ENCODE results near the gene GSE1. TPM values are rescaled to one million over a fixed set of nuclear protein-coding genes. Genes with fewer than 3 reads are reported as not detected.

GSE1 gene
- total and polyA plus RNA-seq, 8 donors: 84.8 to 148 (median 112) TPM

DNA sequence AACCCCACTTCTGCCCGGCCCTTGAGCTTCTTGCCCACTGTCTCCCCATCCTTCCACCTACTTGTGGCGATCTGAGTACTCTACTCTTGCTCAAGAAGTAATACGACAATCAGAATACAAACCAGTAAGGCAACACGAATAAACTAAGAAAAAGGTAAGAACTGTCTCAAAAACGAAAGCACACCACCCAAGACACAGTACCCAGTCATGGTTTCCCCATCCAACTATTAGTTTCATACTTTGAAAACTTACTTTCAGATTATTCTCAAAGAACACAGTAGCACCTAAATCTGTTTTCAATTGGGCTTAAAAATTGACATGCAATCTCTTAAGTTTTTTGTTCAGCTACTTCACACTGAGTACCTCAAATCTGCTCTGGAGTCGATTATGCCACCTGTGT lies 61.7 kb downstream of the GSE1 start:
- H3K27ac ChIP-seq: no peak overlapping the region
- no peak overlapping the region for H3K4me3 ChIP-seq
- no peaks in the 10 kb centered on the region for H3K9me3 ChIP-seq
- no peak for TF ChIP-seq CTCF (IDR thresholded peaks at IDR 0.05)
- no peaks in the 10 kb centered on the region for H3K27me3 ChIP-seq
- peaks cover 0 to 83% of the 10 kb centered on the region in 2 donors for H3K36me3 ChIP-seq
- peak; percentile 2 for ATAC-seq
- no peak for DNase-seq
- H3K4me1 ChIP-seq: peaks cover 7 to 15% of the 10 kb centered on the region in 2 donors
- intact Hi-C loops (cut with DNase I): no loop called here

DNA sequence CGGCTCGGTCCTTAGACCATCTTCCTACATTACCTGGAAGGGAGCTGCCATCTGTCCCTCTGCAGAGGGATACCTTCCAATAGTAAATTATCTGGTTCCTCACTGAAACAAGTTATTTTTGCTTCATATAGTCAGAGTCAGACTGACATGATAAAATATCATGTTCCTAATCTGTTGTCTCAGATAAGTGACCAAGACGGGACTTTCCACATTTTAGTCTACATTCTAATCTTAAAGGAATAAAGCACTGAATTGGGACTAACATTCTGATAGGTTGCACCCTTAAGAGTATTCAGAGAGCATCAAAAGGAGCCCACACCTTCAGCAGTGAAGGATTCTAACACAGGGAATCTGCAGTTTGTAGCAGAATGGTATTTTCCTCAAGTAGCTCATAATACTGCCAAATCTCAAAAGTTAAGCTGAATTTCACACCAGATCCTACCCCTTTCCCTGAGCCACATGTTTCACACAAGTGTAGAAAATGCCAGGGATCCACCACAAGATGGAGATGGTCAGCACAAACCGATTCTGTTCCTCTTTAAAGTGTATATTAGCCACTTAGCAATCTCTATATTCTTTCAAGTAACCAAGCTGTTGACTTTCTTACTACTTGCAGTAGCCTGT lies 62.2 kb downstream of the GSE1 start:
- DNase-seq (no peak), ATAC-seq (no peak)
- Histone ChIP-seq H3K4me3 (no peak overlapping the region), H3K9me3 (no peaks in the 10 kb centered on the region), H3K4me1 (peaks cover 7 to 15% of the 10 kb centered on the region in 2 donors), H3K36me3 (peaks cover 0 to 78% of the 10 kb centered on the region in 2 donors), H3K27ac (no peak overlapping the region), H3K27me3 (no peaks in the 10 kb centered on the region)
- intact Hi-C loops (cut with DNase I): no loop called here
- peak in 1 of 2 donors; percentile 26 for TF ChIP-seq CTCF (IDR thresholded peaks at IDR 0.05)

- H3K9me3 ChIP-seq: no peaks in the 10 kb centered on the region
- intact Hi-C loops (cut with DNase I): no loop called here
- H3K27me3 ChIP-seq: no peaks in the 10 kb centered on the region
- peaks cover 7 to 15% of the 10 kb centered on the region in 2 donors for H3K4me1 ChIP-seq
- DNase-seq (no peak), ATAC-seq (no peak)
- no peak overlapping the region for H3K27ac ChIP-seq
- H3K36me3 ChIP-seq: peaks cover 0 to 77% of the 10 kb centered on the region in 2 donors
- TF ChIP-seq CTCF (IDR thresholded peaks at IDR 0.05): no peak
- H3K4me3 ChIP-seq: no peak overlapping the region
Observed at GRCh38 chr16:85676466-85676865, 63.3 kb downstream of the GSE1 start.

DNA sequence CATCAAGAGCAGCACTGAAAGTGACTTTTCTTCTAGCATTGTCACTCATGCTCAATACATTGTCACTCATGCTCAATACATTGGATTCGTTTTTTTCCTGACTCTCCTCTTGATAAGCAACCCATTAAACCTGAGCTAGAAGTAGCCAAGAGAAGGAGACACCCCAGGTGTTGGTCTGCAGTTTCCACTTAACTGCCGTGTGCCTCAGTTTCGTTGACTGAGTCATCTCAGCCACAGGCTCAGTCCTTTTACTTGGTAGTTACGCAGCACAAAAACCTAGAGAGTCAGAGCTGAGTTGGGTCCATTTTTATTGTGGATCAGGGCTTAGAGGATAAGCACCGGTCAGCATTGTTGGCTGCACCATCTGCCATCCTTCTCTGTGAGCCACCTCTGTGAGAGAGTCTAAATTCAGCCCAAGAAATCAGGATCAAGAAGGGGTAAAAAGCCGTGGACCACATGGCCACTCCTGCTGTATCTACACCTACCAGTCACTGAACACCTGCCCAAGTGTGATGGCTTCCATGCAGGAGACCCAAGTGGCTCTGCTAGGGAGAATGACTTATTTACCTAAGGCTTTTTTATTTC lies 64.4 kb downstream of the GSE1 start:
- Histone ChIP-seq H3K9me3 (no peaks in the 10 kb centered on the region), H3K4me3 (no peak overlapping the region), H3K4me1 (peaks cover 7 to 15% of the 10 kb centered on the region in 2 donors), H3K27me3 (no peaks in the 10 kb centered on the region), H3K36me3 (peaks cover 0 to 67% of the 10 kb centered on the region in 2 donors), H3K27ac (no peak overlapping the region)
- TF ChIP-seq CTCF (IDR thresholded peaks at IDR 0.05): no peak
- DNase-seq: no peak
- no peak for ATAC-seq
- intact Hi-C loops (cut with DNase I): no loop called here

DNA sequence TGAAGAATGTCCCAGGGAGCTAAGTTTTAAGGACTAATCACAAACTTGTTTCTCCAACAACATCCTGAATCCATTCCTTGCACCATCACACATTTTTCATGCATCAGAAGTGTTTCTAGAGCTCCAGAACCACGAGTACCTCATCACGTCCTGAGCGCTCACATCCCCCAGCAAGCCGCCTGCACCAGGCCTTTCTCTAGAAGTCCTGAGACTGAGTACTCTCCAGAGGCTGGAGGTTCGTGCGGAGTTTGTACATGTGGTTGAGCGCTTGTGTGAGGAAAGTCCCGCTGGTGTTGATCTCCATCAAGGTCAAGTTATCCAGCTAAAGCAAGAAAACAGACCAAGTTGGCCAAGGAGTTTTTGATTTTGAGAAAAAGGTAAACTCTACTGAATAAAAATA lies 64.9 kb downstream of the GSE1 start:
- H3K4me1 ChIP-seq: peaks cover 7 to 15% of the 10 kb centered on the region in 2 donors
- no peak for DNase-seq
- H3K36me3 ChIP-seq: peaks cover 0 to 62% of the 10 kb centered on the region in 2 donors
- H3K27me3 ChIP-seq: no peaks in the 10 kb centered on the region
- H3K4me3 ChIP-seq: no peak overlapping the region
- no peak overlapping the region for H3K27ac ChIP-seq
- no peak for ATAC-seq
- no peak for TF ChIP-seq CTCF (IDR thresholded peaks at IDR 0.05)
- intact Hi-C loops (cut with DNase I): no loop called here
- no peaks in the 10 kb centered on the region for H3K9me3 ChIP-seq

All from left lung (tissue), 10 donors.